Keratinocyte (primary cell): ENCODE results near the gene CUTA. TPM values are rescaled to one million over a fixed set of nuclear protein-coding genes. Genes with fewer than 3 reads are reported as not detected.

Experiments
- DNase-seq: peaks from one replicate; pipeline ENCODE4 v3.0.0-alpha.2; 2011; ENCODE audit warnings: low read depth, missing footprints, low spot score
- FAIRE-seq: peaks from 2 replicates; lab custom pipeline; 2011; peaks lifted over from hg19 to GRCh38; lab: Jason Lieb, UNC
- H2AFZ ChIP-seq: 2 replicates; pipeline ENCODE4 v1.6.0; 2012; ENCODE audit warnings: low read length, control low read depth, inconsistent platforms; ENCODE audit not compliant: control insufficient read depth
- H3K27ac ChIP-seq: 2 replicates; pipeline ENCODE4 v1.5.1; 2011; ENCODE audit warnings: low read length; ENCODE audit not compliant: control insufficient read depth, insufficient read depth
- H3K27me3 ChIP-seq: 3 replicates; pipeline ENCODE4 v1.6.0; 2011; ENCODE audit warnings: low read length; ENCODE audit not compliant: control insufficient read depth, insufficient read depth; ENCODE audit errors: extremely low read depth
- H3K36me3 ChIP-seq, 2 experiments: 2 replicates in 1 of 2; 3 replicates in 1 of 2; pipeline ENCODE4 v1.5.1; 2011; ENCODE audit warnings: low read length in 2 of 2, mild to moderate bottlenecking in 1 of 2; ENCODE audit not compliant: control insufficient read depth in 2 of 2, insufficient read depth in 2 of 2; ENCODE audit errors: extremely low read depth in 1 of 2
- H3K4me1 ChIP-seq: 3 replicates; pipeline ENCODE4 v1.5.1; 2011; ENCODE audit warnings: low read length; ENCODE audit not compliant: control insufficient read depth, insufficient read depth; ENCODE audit errors: extremely low read depth
- H3K4me2 ChIP-seq: 3 replicates; pipeline ENCODE4 v1.6.0; 2011; ENCODE audit warnings: low read depth, low read length; ENCODE audit not compliant: control insufficient read depth, insufficient read depth; ENCODE audit errors: extremely low read depth
- H3K4me3 ChIP-seq, 3 experiments: fragments of 200-600 bp in 1 of 3; sonication (generic) in 1 of 3; 2 replicates in 2 of 3; 3 replicates in 1 of 3; pipeline ENCODE4 v1.5.1; 2011 to 2016; ENCODE audit warnings: low read length in 3 of 3, mild to moderate bottlenecking in 3 of 3, control low read depth in 2 of 3, inconsistent platforms in 1 of 3, low read depth in 1 of 3, mixed read lengths in 1 of 3, mixed run types in 1 of 3, moderate library complexity in 1 of 3; ENCODE audit not compliant: control insufficient read depth in 2 of 3, insufficient read depth in 2 of 3; ENCODE audit errors: extremely low read depth in 1 of 3
- H3K79me2 ChIP-seq: 2 replicates; pipeline ENCODE4 v1.6.0; 2012; ENCODE audit warnings: low read length; ENCODE audit not compliant: control insufficient read depth, insufficient read depth
- H3K9ac ChIP-seq: 3 replicates; pipeline ENCODE4 v1.6.0; 2011; ENCODE audit warnings: low read length; ENCODE audit not compliant: control insufficient read depth, insufficient read depth; ENCODE audit errors: extremely low read depth
- H3K9me1 ChIP-seq: 3 replicates; pipeline ENCODE4 v1.6.0; 2011; ENCODE audit warnings: low read length; ENCODE audit not compliant: control insufficient read depth, insufficient read depth; ENCODE audit errors: extremely low read depth
- H3K9me3 ChIP-seq: 2 replicates; pipeline ENCODE4 v1.5.1; 2012; ENCODE audit warnings: low read depth, low read length; ENCODE audit not compliant: control insufficient read depth
- H4K20me1 ChIP-seq: 3 replicates; pipeline ENCODE4 v1.6.0; 2011; ENCODE audit warnings: low read length; ENCODE audit not compliant: control insufficient read depth, insufficient read depth; ENCODE audit errors: extremely low read depth
- CTCF ChIP-seq, 3 experiments: IDR thresholded peaks in 1 of 3; conservative IDR thresholded peaks in 1 of 3; optimal IDR thresholded peaks in 1 of 3; 2 replicates in 2 of 3; 3 replicates in 1 of 3; pipeline versions ENCODE3 to v1.5.1; 2011; ENCODE audit warnings: low read length in 3 of 3, mild to moderate bottlenecking in 3 of 3, moderate library complexity in 2 of 3, control low read depth in 1 of 3, inconsistent platforms in 1 of 3; ENCODE audit not compliant: insufficient read depth in 2 of 3; ENCODE audit errors: extremely low read depth in 1 of 3
- EZH2 ChIP-seq: IDR thresholded peaks from one replicate; pipeline ENCODE4 v1.6.1; 2012; ENCODE audit warnings: inconsistent platforms, mild to moderate bottlenecking, low read length, moderate library complexity
- dilution Hi-C: fragments of 300-500 bp; cut with MboI; formaldehyde crosslinking; loops from one replicate; pipeline ENCODE4 v1.7.0; 2020; ENCODE audit warnings: low sequenced_read_pairs; ENCODE audit not compliant: extremely low pct_ligation_motif_present
- polyA plus RNA-seq, 5 experiments: library from polyadenylated mRNA; depleted of rRNA in 3 of 5; stranded (reverse) in 3 of 5; stranded (forward) in 1 of 5; unstranded in 1 of 5; fragments of >200 nt; gene quantifications; 1 replicate in 1 of 5; 2 replicates in 3 of 5; 3 replicates in 1 of 5; pipeline versions ENCODE4 v1.2.1 to v1.2.3, GENCODE V29; 2011 to 2012; ENCODE audit warnings: missing spikeins in 2 of 5, low read depth in 1 of 5, low replicate concordance in 1 of 5

The CUTA gene
- polyA plus RNA-seq, 1 donor (not counting 4 experiments of a cell fraction or from before 2014, with no cell fraction given), result 178 TPM

- dilution Hi-C loops, result no loop called here
- H2AFZ ChIP-seq, result peak overlapping the region; percentile 47
- no peaks in the 10 kb centered on the region for H3K9me3 ChIP-seq
- TF ChIP-seq CTCF (optimal IDR thresholded peaks at IDR 0.05 in 1 of 3, IDR thresholded peaks at IDR 0.05 in 1 of 3, conservative IDR thresholded peaks at IDR 0.05 in 1 of 3; ENCODE audit: extremely low read depth in 1 of 3, insufficient read depth in 2 of 3, low read length in 3 of 3), result no peak
- TF ChIP-seq EZH2, result no peak
- no peaks in the 10 kb centered on the region for H4K20me1 ChIP-seq
- no peaks in the 10 kb centered on the region for H3K27me3 ChIP-seq
- H3K36me3 ChIP-seq, result no peaks in the 10 kb centered on the region
- no peak overlapping the region for H3K27ac ChIP-seq
- H3K4me3 ChIP-seq, result peak overlapping the region; percentile 54 to 84 (median 67)
- DNase-seq, result no peak
- H3K4me2 ChIP-seq, result peak overlapping the region; percentile 89
- no peaks in the 10 kb centered on the region for H3K9me1 ChIP-seq
- H3K4me1 ChIP-seq, result peaks cover 47% of the 10 kb centered on the region
- H3K79me2 ChIP-seq, result peaks cover 6% of the 10 kb centered on the region
- FAIRE-seq, result no peak
- peak overlapping the region; percentile 54 for H3K9ac ChIP-seq
Measured at GRCh38 chr6:33426590-33427511, 8.9 kb upstream of the CUTA start.

- Histone ChIP-seq H3K27ac (peak overlapping the region; percentile 62), H4K20me1 (no peaks in the 10 kb centered on the region), H3K79me2 (peaks cover 6% of the 10 kb centered on the region), H3K4me2 (peak overlapping the region; percentile 96), H3K36me3 (no peaks in the 10 kb centered on the region), H3K4me3 (peak overlapping the region; percentile 54 to 84 (median 67)), H3K9me3 (no peaks in the 10 kb centered on the region), H3K9ac (peak overlapping the region; percentile 72), H3K27me3 (no peaks in the 10 kb centered on the region), H3K9me1 (no peaks in the 10 kb centered on the region), H3K4me1 (peaks cover 43% of the 10 kb centered on the region), H2AFZ (peak overlapping the region; percentile 86)
- DNase-seq (no peak), FAIRE-seq (no peak)
- TF ChIP-seq EZH2 (no peak), CTCF (optimal IDR thresholded peaks at IDR 0.05 in 1 of 3, IDR thresholded peaks at IDR 0.05 in 1 of 3, conservative IDR thresholded peaks at IDR 0.05 in 1 of 3; ENCODE audit: extremely low read depth in 1 of 3, insufficient read depth in 2 of 3, low read length in 3 of 3) (peak; percentile 31 to 87 (median 60))
- dilution Hi-C loops, result no loop called here
Measured at GRCh38 chr6:33425668-33426577, 8.0 kb upstream of the CUTA start.
